Memory B cell (primary cell): Measurements from ENCODE around the gene PUSL1.
"Not testable (repeated sequence)": the region's sequence is repeated elsewhere in the genome, so short reads cannot be mapped to it uniquely, and the experiment has no call there.

Source experiments
- ATAC-seq: fragments of 150-1000 bp; cut with Tn5 transposase; 2 replicates; pipeline ENCODE4 v1.10.0; 2021; ENCODE audit warnings: low read depth, mild to moderate bottlenecking, moderate library complexity
- DNase-seq, 2 donors: peaks; one replicate each; pipeline ENCODE4 v3.0.0; 2022; ENCODE audit warnings: low spot score in 2 of 2
- H3K27ac Mint-ChIP-seq: one replicate; pipeline ENCODE4 v1.8.0; 2022; ENCODE audit warnings: mild to moderate bottlenecking, moderate library complexity, mixed read lengths
- H3K27me3 Mint-ChIP-seq: one replicate; pipeline ENCODE4 v1.8.0; 2022; ENCODE audit warnings: mixed read lengths
- H3K36me3 Mint-ChIP-seq: one replicate; pipeline ENCODE4 v1.8.0; 2022; ENCODE audit warnings: mild to moderate bottlenecking, mixed read lengths
- H3K4me1 Mint-ChIP-seq: one replicate; pipeline ENCODE4 v1.8.0; 2022; ENCODE audit warnings: mixed read lengths
- H3K4me3 Mint-ChIP-seq: one replicate; pipeline ENCODE4 v1.8.0; 2022; ENCODE audit warnings: mild to moderate bottlenecking, moderate library complexity, mixed read lengths
- H3K9me3 Mint-ChIP-seq: one replicate; pipeline ENCODE4 v1.8.0; 2022; ENCODE audit warnings: mixed read lengths

The PUSL1 gene

DNA sequence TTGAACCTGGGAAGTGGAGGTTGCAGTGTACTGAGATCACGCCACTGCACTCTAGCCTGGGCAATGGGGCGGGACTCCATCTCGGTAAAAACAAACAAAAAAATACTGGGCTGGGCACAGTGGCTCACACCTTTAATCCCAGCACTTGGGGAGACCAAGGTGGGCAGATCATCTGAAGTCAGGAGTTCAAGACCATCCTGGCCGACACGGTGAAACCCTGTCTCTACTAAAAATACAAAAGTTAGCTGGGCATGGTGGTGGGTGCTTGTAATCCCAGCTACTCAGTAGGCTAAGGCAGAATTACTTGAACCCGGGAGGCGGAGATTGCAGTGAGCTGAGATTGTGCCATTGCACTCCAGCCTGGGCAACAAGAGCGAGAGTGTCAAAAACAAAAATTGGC is 7.8 kb downstream of the PUSL1 start:
- not testable (repeated sequence) for H3K9me3 Mint-ChIP-seq, DNase-seq, ATAC-seq, H3K4me3 Mint-ChIP-seq, H3K4me1 Mint-ChIP-seq, H3K27me3 Mint-ChIP-seq, H3K27ac Mint-ChIP-seq, H3K36me3 Mint-ChIP-seq

DNA sequence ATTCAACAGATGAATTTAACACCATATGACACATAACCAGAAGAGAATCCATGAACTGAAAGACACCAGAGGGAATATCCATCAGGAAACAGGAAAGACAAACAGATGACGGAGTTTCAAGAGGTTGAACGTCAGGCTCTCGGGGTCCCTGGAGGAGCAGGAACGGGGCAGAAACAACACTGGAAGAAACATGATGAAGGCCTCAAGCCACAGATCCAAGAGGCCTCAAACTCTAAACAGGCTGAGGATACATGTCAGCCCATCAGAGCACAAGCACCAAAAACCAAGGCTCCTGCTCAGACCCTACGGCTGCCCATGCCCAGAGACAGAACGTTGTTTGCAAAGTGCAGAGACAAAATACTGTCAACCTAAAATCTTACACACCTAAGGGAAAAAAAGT is 9.0 kb downstream of the PUSL1 start:
- no peak overlapping the region for H3K4me3 Mint-ChIP-seq
- H3K9me3 Mint-ChIP-seq: no peaks in the 10 kb centered on the region
- ATAC-seq (no peak), DNase-seq (no peak)
- H3K27me3 Mint-ChIP-seq: no peaks in the 10 kb centered on the region
- H3K4me1 Mint-ChIP-seq: peaks cover 4% of the 10 kb centered on the region
- H3K36me3 Mint-ChIP-seq: peaks cover 12% of the 10 kb centered on the region
- H3K27ac Mint-ChIP-seq: no peak overlapping the region

DNA sequence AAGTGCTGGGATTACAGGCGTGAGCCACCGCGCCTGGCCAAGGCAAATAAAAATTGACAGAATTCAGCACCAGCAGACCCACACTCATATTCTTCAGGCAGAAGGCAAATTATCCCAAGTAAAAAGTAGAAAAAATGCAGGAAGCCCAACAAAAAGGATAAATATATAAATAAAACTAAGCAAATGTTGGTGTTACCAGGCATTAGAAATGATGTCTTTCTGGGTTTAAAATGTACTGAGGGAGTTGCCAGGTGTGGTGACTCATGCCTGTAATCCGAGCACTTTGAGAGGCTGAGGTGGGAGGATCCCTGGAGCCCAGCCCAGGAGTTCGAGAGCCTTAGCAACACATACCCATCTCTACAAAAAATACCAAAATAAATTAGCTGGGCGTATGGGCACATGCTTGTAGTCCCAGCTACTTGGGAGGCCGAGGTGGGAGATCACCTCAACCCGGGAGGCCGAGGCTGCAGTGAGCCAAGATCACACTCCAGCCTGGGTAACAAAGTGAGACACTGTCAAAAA is 9.8 kb downstream of the PUSL1 start:
- Mint-ChIP-seq H3K4me3 (no peak overlapping the region), H3K27ac (no peak overlapping the region), H3K27me3 (no peaks in the 10 kb centered on the region), H3K36me3 (peaks cover 12% of the 10 kb centered on the region), H3K4me1 (peaks cover 5% of the 10 kb centered on the region), H3K9me3 (no peaks in the 10 kb centered on the region)
- DNase-seq (no peak), ATAC-seq (no peak)

DNA sequence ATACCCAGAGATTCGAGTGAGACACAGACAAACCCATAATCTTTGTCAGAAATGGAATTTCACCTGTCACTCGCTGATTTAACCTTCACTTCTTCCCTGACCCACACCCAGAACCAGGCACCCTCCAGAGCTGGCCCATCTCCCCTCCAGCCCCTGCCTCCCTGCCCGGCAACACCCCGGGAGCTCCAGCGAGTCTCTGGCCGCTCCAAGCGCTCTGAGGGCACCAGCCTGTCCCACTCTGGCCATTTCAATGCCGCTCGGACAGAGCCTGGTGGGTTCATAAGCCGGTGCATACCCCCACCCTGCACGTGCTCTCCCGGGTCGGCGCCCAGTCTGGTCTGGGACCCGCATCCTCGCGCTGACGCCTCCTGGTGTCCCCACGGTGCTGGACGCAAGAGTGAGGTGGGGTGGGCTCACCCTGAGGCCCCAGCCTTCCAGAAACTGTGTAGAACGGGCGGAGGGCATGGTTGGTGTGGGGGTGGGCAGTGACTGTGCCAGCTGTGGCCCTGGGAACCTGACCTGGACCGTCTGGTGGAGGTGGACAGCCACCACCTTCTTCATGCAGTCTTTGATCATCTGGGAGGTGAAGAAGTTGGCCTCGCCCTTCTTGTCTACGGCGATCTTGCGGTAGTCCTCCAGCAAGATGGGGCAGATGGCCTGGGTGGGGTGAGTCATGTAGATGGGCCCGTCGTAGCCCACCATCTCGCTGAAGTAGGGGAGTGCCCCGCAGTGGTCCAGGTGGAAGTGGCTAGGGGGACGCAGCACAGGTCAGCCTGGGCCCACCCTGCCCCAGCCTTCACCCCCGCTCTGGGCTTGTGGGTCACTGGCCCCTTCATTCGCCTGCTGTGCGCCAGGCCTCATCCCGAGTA is 10.6 kb downstream of the PUSL1 start:
- Mint-ChIP-seq H3K36me3 (peaks cover 10% of the 10 kb centered on the region), H3K4me3 (no peak overlapping the region), H3K27ac (no peak overlapping the region)

DNA sequence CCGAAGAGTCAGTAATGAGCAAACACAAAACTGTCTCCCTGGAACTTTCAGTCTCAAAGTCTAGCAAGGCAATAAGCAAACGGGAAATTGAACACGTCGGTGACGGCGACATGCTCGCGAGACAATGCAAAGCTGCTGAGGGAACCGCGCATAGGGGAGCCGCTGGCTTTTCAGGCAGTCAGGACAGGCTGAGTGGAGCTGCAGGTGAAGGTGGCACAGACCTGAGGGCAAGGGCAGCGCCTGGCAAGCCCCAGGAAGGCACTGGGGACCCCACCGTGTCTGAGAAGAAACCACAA is 11.2 kb downstream of the PUSL1 start:
- H3K27me3 Mint-ChIP-seq: no peaks in the 10 kb centered on the region
- ATAC-seq (no peak), DNase-seq (no peak)
- peaks cover 10% of the 10 kb centered on the region for H3K36me3 Mint-ChIP-seq
- no peak overlapping the region for H3K4me3 Mint-ChIP-seq
- no peaks in the 10 kb centered on the region for H3K9me3 Mint-ChIP-seq
- no peak overlapping the region for H3K27ac Mint-ChIP-seq
- peaks cover 10% of the 10 kb centered on the region for H3K4me1 Mint-ChIP-seq

More for the DNA sequence above, 10.6 kb downstream of the PUSL1 start:
- no peak for ATAC-seq
- no peaks in the 10 kb centered on the region for H3K9me3 Mint-ChIP-seq
- peaks cover 10% of the 10 kb centered on the region for H3K4me1 Mint-ChIP-seq
- no peaks in the 10 kb centered on the region for H3K27me3 Mint-ChIP-seq
- no peak for DNase-seq

DNA sequence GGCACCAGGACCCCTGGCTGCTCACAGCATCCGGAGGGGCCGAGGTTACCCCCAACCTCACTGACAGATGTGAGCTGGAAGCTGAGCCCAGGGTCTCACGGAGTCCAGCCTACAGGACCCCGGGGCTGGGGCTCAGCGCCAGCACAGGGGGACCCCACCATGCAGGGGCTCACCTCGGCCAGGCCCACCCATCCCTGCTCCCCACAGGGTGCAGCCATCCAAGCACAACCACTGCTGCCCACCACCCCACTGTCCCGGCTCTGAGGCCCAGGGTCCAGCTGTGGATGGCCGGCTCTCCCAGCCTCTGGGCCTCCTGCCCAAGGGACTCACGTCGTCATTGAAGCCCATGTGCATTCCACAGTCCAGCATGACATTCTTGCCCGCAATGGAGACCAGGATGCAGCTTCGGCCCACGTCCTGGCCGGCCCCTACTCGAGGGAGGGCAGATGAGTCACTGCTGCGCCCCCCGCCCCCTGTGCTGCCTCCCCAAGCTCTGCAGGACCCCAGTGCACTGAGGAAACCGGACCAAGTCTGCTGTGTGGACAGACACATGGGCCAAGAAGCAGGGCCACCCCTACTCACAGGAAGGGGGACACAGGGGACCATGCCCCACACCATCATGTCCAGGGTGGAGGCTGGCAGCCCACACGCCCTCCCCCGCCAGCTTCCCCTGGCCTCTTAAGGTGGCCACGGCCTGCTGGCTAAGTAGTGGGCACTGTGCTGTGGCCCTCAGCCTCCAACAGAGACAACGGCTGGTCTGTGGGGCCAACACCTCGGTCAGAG is 12.5 kb downstream of the PUSL1 start:
- DNase-seq (no peak), ATAC-seq (no peak)
- Mint-ChIP-seq H3K27ac (no peak overlapping the region), H3K4me1 (peaks cover 10% of the 10 kb centered on the region), H3K36me3 (peaks cover 7% of the 10 kb centered on the region), H3K4me3 (no peak overlapping the region), H3K9me3 (no peaks in the 10 kb centered on the region), H3K27me3 (no peaks in the 10 kb centered on the region)

DNA sequence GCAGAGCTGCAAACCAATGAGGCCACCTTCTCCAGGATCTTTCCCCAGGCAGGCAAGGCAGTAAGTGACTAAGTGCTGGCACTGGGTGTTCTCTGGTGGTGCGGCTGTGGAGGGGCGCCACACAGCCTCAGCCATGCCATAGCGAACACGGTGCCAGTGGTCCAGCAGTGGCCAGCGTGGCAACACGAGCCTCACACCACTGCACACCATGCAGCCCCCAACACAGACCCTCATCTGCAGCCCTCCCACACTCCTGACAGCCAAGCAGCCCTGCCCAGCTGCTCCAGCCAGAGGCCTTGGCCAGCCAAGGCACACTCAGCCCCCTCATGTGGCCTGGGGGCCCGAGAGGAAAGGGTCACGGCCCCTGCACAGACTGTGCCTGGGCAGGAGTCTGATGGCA is 13.1 kb downstream of the PUSL1 start:
- ATAC-seq (no peak), DNase-seq (no peak)
- peaks cover 7% of the 10 kb centered on the region for H3K36me3 Mint-ChIP-seq
- H3K27me3 Mint-ChIP-seq: no peaks in the 10 kb centered on the region
- peaks cover 12% of the 10 kb centered on the region for H3K4me1 Mint-ChIP-seq
- H3K9me3 Mint-ChIP-seq: no peaks in the 10 kb centered on the region
- no peak overlapping the region for H3K27ac Mint-ChIP-seq
- no peak overlapping the region for H3K4me3 Mint-ChIP-seq

DNA sequence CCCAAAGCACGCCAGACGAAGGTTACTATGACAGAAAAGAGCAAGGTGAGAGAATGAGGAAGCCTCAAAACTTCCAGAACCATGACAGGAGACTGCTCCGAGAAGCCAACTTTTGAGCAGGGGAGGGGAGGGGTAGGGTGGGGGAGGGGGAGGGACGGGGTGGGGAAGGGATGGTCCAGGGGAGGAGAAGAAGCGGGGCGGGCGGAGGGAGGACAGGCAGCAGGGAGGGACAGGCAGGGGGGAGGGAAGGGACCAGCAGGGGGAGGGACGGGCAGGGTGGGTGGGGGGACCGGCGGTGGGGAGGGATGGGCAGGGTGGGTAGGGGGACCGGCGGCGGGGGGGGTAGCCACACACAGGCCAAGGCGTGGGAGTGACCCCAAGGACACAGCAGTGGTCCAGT is 14.0 kb downstream of the PUSL1 start:
- Mint-ChIP-seq H3K36me3 (peaks cover 5% of the 10 kb centered on the region), H3K9me3 (no peaks in the 10 kb centered on the region), H3K4me1 (peaks cover 12% of the 10 kb centered on the region), H3K4me3 (peak overlapping the region; percentile 83), H3K27me3 (no peaks in the 10 kb centered on the region), H3K27ac (peak overlapping the region; percentile 55)
- ATAC-seq (no peak), DNase-seq (no peak)

DNA sequence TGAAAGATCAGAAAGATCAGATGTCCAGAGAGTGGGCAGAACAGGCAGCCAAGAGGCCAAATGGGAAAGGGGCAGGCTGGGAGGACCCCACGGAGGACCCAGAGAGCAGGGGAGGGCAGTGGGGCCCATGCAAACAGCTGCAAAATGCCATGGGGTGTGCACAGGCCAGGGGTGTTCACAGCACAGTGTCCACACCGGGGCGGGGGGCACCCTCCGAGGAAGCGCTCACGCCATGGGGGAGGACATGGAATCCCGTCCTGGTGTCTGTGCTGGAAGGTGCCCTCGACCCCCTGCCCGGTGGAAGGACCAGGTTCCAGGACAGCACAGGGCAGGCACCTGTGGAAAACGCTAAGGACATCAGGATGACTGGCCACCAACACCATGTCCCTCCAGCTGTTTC is 14.6 kb downstream of the PUSL1 start:
- Mint-ChIP-seq H3K27me3 (no peaks in the 10 kb centered on the region), H3K9me3 (no peaks in the 10 kb centered on the region), H3K36me3 (peaks cover 4% of the 10 kb centered on the region), H3K4me1 (peaks cover 12% of the 10 kb centered on the region), H3K27ac (peak overlapping the region; percentile 55), H3K4me3 (peak overlapping the region; percentile 88)
- ATAC-seq (no peak), DNase-seq (no peak)

DNA sequence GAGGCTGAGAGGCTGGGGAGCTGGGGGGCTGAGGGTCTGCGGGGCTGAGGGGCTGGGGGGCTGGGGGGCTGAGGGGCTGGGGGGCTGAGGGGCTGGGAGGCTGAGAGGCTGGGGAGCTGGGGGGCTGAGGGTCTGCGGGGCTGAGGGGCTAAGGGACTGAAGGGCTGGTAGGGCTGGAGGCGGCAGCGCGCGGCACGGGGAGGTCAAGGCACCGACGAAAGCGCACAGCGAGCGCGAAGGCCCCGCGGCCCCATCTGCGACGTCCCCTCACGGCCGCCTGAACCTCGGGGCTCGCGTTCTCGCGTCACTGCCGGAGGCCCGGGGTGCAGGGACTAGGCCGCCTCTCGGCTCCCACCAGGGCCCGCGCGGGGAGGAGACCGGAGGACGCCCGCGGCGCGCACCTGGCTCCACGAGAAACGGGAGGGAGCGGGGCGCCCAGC is 15.7 kb downstream of the PUSL1 start:
- peak; percentile 36 for ATAC-seq
- no peak for DNase-seq
- Mint-ChIP-seq H3K4me1 (peaks cover 12% of the 10 kb centered on the region), H3K27me3 (no peaks in the 10 kb centered on the region), H3K4me3 (peak overlapping the region; percentile 95), H3K27ac (peak overlapping the region; percentile 88), H3K36me3 (peaks cover 4% of the 10 kb centered on the region), H3K9me3 (no peaks in the 10 kb centered on the region)

DNA sequence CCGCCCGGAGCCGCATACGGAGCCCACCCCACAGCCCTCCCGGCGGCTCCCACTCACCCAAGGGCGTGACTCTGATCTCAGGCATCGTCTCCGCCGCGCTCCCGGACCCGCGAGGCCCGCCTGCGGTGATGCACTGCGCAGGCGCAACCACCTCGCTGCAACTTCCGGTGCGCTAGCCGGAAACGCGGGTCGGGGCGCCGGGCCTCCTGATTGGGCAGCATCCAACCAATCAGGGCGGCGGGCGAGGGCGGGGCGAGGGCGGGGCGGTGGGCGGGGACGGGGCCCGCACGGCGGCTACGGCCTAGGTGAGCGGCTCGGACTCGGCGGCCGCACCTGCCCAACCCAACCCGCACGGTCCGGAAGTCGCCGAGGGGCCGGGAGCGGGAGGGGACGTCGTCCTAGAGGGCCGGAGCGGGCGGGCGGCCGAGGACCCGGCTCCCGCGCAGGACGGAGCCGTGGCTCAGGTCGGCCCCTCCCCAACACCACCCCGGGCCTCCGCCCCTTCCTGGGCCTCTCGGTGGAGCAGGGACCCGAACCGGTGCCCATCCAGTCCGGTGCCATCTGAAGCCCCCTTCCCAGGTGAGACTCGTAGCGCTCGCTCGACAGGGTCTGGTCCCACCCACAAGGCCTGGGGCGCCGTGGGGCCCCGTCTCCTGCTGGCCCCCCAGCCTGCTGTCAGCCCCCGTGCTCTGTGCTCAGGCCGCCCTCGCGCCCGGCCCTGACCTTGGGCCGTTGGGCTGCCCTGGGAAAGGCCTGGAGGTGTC is 16.3 kb downstream of the PUSL1 start, which contains the start of the genes CPTP and INTS11:
TSS of gene CPTP (plus strand) at position 279 of the 764 bp plus-strand sequence. CDS start 2,109 bp downstream, outside the sequence.
TSS of gene INTS11 (minus strand) at position 137 of the 764 bp plus-strand sequence. CDS start at position 85, 52 bp downstream.
- H3K27ac Mint-ChIP-seq: peak within 1 kb of the TSS; percentile 88
- peaks cover 15% of the 10 kb centered on the region for H3K4me1 Mint-ChIP-seq
- peak; percentile 90 to 94 for DNase-seq
- ATAC-seq: peak; percentile 90
- no peaks in the 10 kb centered on the region for H3K27me3 Mint-ChIP-seq
- H3K4me3 Mint-ChIP-seq: peak within 1 kb of the TSS; percentile 95
- peaks cover 2% of the 10 kb centered on the region for H3K36me3 Mint-ChIP-seq
- no peaks in the 10 kb centered on the region for H3K9me3 Mint-ChIP-seq

DNA sequence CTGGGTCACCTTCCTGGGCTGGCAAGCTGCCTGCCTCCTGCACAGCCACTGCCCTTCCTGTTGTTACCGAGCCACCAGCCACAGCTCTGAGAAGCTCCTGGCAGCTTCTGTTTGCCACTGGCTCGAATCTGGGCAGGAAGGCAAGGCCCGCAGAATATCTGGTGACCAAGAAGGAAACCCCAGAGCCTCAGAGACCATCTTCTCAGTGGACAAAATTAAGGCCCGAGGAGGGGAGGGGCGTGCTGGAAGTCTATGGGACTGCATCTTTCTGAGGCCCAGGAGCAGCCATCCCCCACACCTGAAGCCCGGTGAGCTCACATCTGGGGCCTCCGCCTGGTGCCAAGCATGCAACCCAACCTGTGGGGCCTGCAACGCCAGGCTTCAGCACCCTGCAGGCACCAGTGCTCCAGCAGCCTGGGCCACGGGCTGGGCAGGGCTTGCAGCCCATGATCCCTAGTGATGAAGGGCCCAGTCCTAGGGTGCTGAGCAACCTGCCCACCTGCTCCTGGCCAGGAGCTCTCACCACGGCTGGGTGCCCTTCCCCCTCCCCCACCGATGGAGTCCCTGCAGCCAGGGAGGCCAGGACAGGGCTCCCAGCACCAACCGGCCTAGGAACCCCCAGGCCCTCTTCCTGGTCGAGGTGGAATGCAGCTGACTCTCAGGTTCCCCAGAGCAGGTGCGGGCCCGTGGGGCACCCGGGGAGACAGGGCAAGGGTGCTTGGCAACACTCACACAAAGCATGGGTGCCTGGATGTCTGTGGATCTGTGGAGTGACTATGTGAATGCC is 17.1 kb downstream of the PUSL1 start:
- H3K4me3 Mint-ChIP-seq: peak overlapping the region; percentile 95
- no peaks in the 10 kb centered on the region for H3K27me3 Mint-ChIP-seq
- peaks cover 21% of the 10 kb centered on the region for H3K4me1 Mint-ChIP-seq
- no peaks in the 10 kb centered on the region for H3K9me3 Mint-ChIP-seq
- DNase-seq: no peak
- H3K27ac Mint-ChIP-seq: peak overlapping the region; percentile 45
- no peak for ATAC-seq
- peaks cover 2% of the 10 kb centered on the region for H3K36me3 Mint-ChIP-seq

DNA sequence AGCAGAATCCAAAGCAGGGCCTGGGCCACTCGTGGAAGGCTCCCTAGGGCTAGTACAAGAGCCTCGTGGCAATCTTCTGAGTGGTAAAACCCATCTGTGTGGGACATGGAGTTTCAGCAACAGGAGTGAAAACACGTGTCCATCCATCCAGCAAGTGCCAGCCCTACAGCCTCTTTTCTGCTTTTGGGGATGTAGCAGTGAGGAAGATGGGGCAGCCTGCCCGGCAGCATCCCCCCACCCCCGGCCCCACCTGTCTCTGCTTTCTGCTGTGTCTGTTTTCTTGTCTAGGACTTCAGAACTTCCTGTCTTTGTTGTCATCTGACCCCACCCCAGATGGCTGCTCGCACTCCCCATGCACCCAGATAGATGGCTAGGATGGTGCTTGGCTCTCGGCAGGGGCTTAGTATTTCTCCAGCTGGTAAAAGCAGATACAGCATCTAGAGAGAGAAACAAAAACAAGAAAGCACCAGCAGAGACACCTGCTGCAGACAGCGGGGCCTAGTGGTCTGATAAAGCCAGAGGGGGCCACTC is 17.7 kb downstream of the PUSL1 start:
- DNase-seq (no peak), ATAC-seq (no peak)
- H3K4me3 Mint-ChIP-seq: peak overlapping the region; percentile 95
- peaks cover 2% of the 10 kb centered on the region for H3K36me3 Mint-ChIP-seq
- peaks cover 24% of the 10 kb centered on the region for H3K4me1 Mint-ChIP-seq
- H3K27ac Mint-ChIP-seq: peak overlapping the region; percentile 45
- no peaks in the 10 kb centered on the region for H3K27me3 Mint-ChIP-seq
- no peaks in the 10 kb centered on the region for H3K9me3 Mint-ChIP-seq
